OCI-LY3 (cell line): Measurements from ENCODE around the gene ACAT2.

Experiments
- H2AFZ ChIP-seq: fragments of 200-600, 300-600 bp; shearing (Covaris generic); 2 replicates; pipeline ENCODE4 v1.6.0; 2014; ENCODE audit warnings: antibody characterized with exemption, low read depth, low read length
- H3K27ac ChIP-seq: fragments of 200-600, 300-600 bp; sonication (generic); 2 replicates; pipeline ENCODE4 v1.5.1; 2014; ENCODE audit warnings: mild to moderate bottlenecking, low read length, moderate library complexity, mixed read lengths
- H3K27me3 ChIP-seq: fragments of 200-600, 300-600 bp; sonication (generic); 2 replicates; pipeline ENCODE4 v1.6.1; 2014; ENCODE audit warnings: low read depth, low read length, mixed read lengths
- H3K36me3 ChIP-seq: fragments of 200-600, 300-600 bp; sonication (generic); replicated peaks from 2 replicates; pipeline ENCODE3; 2014; ENCODE audit warnings: low read depth, low read length, mixed read lengths
- H3K4me1 ChIP-seq: fragments of 300-600, 200-600 bp; sonication (generic); 2 replicates; pipeline ENCODE4 v1.6.1; 2014; ENCODE audit warnings: low read length, mixed read lengths
- H3K4me2 ChIP-seq: fragments of 200-600, 300-600 bp; sonication (generic); 2 replicates; pipeline ENCODE4 v1.6.1; 2014; ENCODE audit warnings: low read length, mixed read lengths
- H3K4me3 ChIP-seq: fragments of 300-600, 200-600 bp; sonication (generic); 2 replicates; pipeline ENCODE4 v1.5.1; 2014; ENCODE audit warnings: antibody characterized with exemption, mild to moderate bottlenecking, low read length, moderate library complexity
- H3K79me2 ChIP-seq: fragments of 300-600, 200-600 bp; shearing (Covaris generic); 2 replicates; pipeline ENCODE4 v1.6.1; 2014; ENCODE audit warnings: mild to moderate bottlenecking, low read length, mixed read lengths
- H3K9ac ChIP-seq: fragments of 300-600, 200-600 bp; shearing (Covaris generic); 2 replicates; pipeline ENCODE4 v1.6.0; 2014; ENCODE audit warnings: mild to moderate bottlenecking, low read length, moderate library complexity
- H3K9me3 ChIP-seq: fragments of 200-600, 300-600 bp; shearing (Covaris generic); 2 replicates; pipeline ENCODE4 v1.6.1; 2014; ENCODE audit warnings: low read length, mixed read lengths; ENCODE audit not compliant: insufficient read depth
- H4K20me1 ChIP-seq: fragments of 200-600, 300-600 bp; sonication (generic); 2 replicates; pipeline ENCODE4 v1.6.1; 2016; ENCODE audit warnings: low read length, mixed read lengths; ENCODE audit not compliant: insufficient read depth
- CTCF ChIP-seq: fragments of 200-600, 300-600 bp; sonication (generic); IDR thresholded peaks from 2 replicates; pipeline ENCODE4 v1.5.1; 2014; ENCODE audit warnings: antibody characterized with exemption, low read length, low read depth
- EZH2phosphoT487 ChIP-seq: fragments of 200-600 bp; shearing (Covaris generic); IDR thresholded peaks from 2 replicates; pipeline ENCODE4 v1.6.1; 2018; ENCODE audit warnings: antibody characterized with exemption, mixed run types, low read depth

Gene ACAT2

GRCh38 chr6:159777240-159777904 lies 15.5 kb downstream of the ACAT2 start:
- Histone ChIP-seq H3K4me2 (no peak overlapping the region), H3K36me3 (peaks cover 55% of the 10 kb centered on the region), H2AFZ (no peak overlapping the region), H4K20me1 (no peaks in the 10 kb centered on the region), H3K27ac (no peak overlapping the region), H3K4me3 (no peak overlapping the region), H3K9ac (no peak overlapping the region), H3K9me3 (no peaks in the 10 kb centered on the region), H3K4me1 (no peaks in the 10 kb centered on the region), H3K27me3 (no peaks in the 10 kb centered on the region), H3K79me2 (peaks cover 6% of the 10 kb centered on the region)
- no peak for TF ChIP-seq CTCF
- TF ChIP-seq EZH2phosphoT487, result no peak

DNA sequence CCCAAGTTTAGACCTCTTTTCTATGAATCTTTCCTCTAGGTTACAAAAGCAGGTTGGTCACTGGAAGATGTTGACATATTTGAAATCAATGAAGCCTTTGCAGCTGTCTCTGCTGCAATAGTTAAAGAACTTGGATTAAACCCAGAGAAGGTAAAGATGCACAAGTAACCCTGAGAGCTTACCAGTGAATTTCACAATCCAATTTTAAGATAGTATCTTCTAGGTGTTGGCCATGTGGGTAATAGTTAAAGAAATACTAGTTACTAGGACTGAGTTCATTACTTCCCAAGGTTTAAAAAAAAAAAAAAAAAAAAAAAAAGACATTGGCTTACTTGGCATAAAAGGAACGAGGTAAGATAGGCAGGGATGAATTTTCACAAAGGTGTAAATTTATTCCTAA lies 16.3 kb downstream of the ACAT2 start:
- H2AFZ ChIP-seq, result no peak overlapping the region
- H3K4me2 ChIP-seq, result no peak overlapping the region
- H3K9ac ChIP-seq, result no peak overlapping the region
- H3K79me2 ChIP-seq, result peaks cover 13% of the 10 kb centered on the region
- TF ChIP-seq CTCF (no peak), EZH2phosphoT487 (no peak)
- H3K27me3 ChIP-seq, result no peaks in the 10 kb centered on the region
- H3K4me1 ChIP-seq, result no peaks in the 10 kb centered on the region
- no peak overlapping the region for H3K27ac ChIP-seq
- peaks cover 61% of the 10 kb centered on the region for H3K36me3 ChIP-seq
- no peaks in the 10 kb centered on the region for H3K9me3 ChIP-seq
- no peaks in the 10 kb centered on the region for H4K20me1 ChIP-seq
- H3K4me3 ChIP-seq, result no peak overlapping the region

- Histone ChIP-seq H3K4me3 (no peak overlapping the region), H3K36me3 (peaks cover 64% of the 10 kb centered on the region), H3K9me3 (no peaks in the 10 kb centered on the region), H3K27me3 (no peaks in the 10 kb centered on the region), H2AFZ (no peak overlapping the region), H3K9ac (no peak overlapping the region), H3K4me2 (no peak overlapping the region), H3K27ac (no peak overlapping the region), H4K20me1 (no peaks in the 10 kb centered on the region), H3K4me1 (no peaks in the 10 kb centered on the region), H3K79me2 (peaks cover 16% of the 10 kb centered on the region)
- TF ChIP-seq EZH2phosphoT487 (no peak), CTCF (no peak)
Observed at GRCh38 chr6:159778542-159779103, 16.8 kb downstream of the ACAT2 start.

DNA sequence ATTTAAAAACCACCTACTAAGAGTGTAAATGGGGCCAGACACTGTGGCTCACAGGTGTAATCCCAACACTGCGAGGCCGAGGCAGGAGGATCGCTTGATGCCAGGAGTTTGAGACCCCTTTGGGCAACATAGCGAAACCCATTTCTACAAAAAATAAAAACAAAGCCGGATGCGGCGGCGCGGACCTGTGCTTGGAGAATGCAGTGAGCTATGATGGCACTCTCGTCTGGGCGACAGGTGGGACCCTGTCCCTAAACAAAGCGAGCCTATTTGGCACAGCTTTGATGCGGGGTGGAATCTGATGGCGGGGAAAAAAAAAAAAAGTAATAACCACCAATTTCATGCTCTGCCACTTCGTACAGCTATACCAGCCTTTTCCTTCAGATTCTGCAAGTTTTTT lies 26.4 kb downstream of the ACAT2 start:
- no peaks in the 10 kb centered on the region for H3K27me3 ChIP-seq
- H2AFZ ChIP-seq, result no peak overlapping the region
- peak overlapping the region; percentile 71 for H3K4me2 ChIP-seq
- H3K4me1 ChIP-seq, result peaks cover 21% of the 10 kb centered on the region
- H3K4me3 ChIP-seq, result peak overlapping the region; percentile 94
- 0 out of 2 replicates have a peak overlapping the region, but pooled peaks have one; percentile 67 for H3K27ac ChIP-seq
- peak overlapping the region; percentile 94 for H3K9ac ChIP-seq
- H3K9me3 ChIP-seq, result no peaks in the 10 kb centered on the region
- H4K20me1 ChIP-seq, result peaks cover 9% of the 10 kb centered on the region
- peaks cover 40% of the 10 kb centered on the region for H3K36me3 ChIP-seq
- no peak for TF ChIP-seq EZH2phosphoT487
- no peak for TF ChIP-seq CTCF
- peaks cover 88% of the 10 kb centered on the region for H3K79me2 ChIP-seq
